DLD1 (cell line): ENCODE measurements around the gene PDRG1.
"Not testable (repeated sequence)": the region's sequence is repeated elsewhere in the genome, so short reads cannot be mapped to it uniquely, and the experiment has no call there.

Experiments used
- in situ Hi-C: cut with HindIII; loops from 2 replicates; pipeline ENCODE4 v1.10.0; 2017; ENCODE audit warnings: low sequenced_read_pairs

Gene PDRG1

DNA sequence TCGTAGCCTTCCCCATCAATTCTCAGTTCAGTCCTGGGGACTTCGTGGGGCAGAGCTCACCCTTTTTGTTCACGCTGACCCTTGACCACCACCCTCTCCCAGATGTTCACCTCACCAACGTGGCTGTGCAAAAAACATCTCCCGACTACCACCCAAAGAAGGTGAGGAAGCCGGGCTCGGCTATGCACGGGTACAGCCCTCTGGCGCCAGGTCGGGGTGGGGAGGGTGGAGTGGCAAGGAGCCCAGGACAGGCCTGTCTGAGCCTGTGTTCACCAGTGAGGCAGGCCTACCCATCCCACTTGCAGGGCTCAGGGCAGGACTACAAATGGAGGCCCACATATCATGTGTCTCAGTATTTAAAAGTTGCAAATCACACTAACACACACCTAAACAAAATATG is 18.1 kb downstream of the PDRG1 start:
- in situ Hi-C loops, result no loop called here

DNA sequence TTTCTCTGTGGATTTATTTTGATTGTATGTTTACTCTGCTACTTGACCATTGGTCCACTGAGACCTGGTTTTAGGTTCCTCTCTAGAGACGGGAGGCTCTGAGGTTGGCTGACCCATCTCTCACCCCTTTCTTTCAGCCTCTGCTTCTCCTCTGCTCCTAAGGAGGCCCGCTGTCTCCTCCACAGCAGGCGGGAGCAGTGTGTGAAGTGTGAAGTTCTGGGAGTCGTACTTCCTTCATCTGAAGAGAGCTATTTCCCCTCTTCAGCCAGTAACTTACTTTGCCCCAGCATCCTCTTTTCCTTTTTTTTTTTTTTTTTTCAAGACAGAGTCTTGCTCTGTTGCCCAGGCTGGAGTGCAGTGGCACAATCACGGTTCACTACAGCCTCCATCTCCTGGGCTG is 21.1 kb downstream of the PDRG1 start:
- in situ Hi-C loops, result no loop called here

DNA sequence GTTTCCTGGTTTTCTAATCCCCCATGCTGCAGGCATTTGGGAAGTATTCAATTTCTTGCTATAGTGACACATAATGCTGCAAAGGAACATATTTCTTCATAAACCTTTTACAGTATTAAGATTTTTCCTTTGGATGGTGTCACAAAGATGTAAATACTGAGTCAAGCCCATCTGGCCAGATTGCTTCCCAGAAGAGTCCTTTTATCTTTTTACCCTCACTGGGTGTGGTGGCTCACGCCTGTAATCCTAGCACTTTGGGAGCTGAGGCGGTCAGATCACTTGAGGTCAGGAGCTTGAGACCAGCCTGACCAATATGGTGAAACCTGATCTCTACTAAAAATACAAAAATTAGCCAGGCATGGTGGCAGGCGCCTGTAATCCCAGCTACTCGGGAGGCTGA is 22.2 kb downstream of the PDRG1 start:
- in situ Hi-C loops, result not testable (repeated sequence)

DNA sequence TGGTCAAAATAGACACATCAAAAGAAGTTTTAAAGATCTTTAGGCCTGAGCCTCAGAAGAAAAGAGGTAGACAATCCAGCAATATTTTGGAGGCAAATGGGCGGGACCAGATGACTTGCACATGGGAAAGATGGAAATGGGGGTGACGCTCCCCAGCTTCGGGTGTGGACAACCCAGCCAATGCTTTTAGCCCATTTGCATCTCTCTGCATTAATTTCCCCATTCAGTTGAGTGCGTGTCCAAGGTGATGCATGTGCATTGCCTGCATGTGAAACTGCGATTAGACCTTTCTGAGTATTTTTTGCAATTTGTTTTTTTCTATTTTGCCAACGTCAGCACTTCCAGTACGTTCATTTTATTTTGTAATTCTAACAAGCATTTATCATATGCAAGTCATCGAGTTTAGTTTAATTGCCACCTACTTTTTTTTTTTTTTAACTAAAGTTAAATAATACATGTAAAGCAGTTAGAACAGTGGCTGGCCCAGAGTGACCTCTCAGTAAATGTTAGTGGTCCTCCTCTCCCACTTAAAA is 24.2 kb downstream of the PDRG1 start:
- in situ Hi-C loops, result no loop called here

DNA sequence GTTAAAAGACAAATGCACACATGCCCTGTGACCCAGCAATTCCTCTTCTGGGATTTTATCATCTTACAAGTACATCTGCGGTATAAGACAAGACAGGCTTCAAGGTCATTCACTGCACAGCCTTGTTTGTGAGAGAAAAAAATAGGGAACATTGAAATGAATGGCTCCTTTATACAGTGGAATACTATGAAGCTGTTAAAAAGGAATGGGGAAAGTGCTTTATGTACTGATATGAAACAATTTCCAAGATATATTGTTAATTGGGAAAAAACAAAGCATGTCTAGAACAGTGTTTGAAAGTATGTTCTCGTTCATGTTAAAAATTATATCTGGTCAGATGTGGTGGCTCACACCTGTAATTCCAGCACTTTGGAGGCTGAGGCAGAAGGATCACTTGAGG is 25.4 kb downstream of the PDRG1 start:
- in situ Hi-C loops, result no loop called here

GRCh38 chr20:31925631-31926030 is 26.2 kb downstream of the PDRG1 start:
- in situ Hi-C loops, result no loop called here

GRCh38 chr20:31924561-31924960 is 27.3 kb downstream of the PDRG1 start:
- in situ Hi-C loops, result no loop called here

GRCh38 chr20:31923388-31924331 is 28.2 kb downstream of the PDRG1 start:
- in situ Hi-C loops, result no loop called here

DNA sequence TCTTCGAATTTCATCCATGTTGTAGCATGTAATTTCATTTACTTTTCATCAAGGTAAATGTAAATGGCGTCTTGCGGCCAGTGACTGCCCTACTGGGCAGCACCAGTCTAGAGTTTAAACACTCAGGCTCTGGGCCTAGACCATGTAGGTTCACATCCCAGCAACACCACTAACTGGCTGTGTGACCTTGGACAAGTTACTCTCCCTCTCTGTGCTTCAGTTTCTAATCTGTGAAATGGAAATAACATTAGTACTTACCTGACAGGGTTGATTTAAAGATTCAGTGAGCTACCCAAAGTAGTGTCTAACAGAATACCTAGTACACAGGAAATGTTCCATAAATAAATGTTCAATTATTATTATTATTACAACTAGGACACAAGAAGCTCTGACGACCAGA is 29.3 kb downstream of the PDRG1 start:
- in situ Hi-C loops, result no loop called here

DNA sequence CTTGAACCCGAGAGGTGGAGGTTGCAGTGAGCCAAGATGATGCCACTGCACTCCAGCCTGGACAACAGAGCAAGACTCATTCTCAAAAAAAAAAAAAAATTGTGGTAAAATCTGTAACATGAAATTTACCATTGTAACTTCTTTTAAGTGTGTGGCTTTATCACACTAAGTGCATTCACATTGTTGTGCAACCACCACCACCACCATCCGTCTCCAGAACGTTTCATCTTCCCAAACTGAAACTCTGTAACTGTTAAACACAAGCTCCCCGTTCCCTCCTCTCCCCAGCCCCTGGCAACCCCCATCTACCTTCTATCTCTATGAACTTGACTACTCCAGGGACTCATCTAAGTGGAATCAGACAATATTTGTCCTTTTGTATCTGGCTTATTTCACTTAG is 29.7 kb downstream of the PDRG1 start:
- in situ Hi-C loops, result no loop called here

GRCh38 chr20:31921480-31921879 is 30.4 kb downstream of the PDRG1 start:
- in situ Hi-C loops, result not testable (repeated sequence)

- in situ Hi-C loops, result no loop called here
These were observed 31.5 kb downstream of the PDRG1 start for GRCh38 chr20:31920275-31920855.

DNA sequence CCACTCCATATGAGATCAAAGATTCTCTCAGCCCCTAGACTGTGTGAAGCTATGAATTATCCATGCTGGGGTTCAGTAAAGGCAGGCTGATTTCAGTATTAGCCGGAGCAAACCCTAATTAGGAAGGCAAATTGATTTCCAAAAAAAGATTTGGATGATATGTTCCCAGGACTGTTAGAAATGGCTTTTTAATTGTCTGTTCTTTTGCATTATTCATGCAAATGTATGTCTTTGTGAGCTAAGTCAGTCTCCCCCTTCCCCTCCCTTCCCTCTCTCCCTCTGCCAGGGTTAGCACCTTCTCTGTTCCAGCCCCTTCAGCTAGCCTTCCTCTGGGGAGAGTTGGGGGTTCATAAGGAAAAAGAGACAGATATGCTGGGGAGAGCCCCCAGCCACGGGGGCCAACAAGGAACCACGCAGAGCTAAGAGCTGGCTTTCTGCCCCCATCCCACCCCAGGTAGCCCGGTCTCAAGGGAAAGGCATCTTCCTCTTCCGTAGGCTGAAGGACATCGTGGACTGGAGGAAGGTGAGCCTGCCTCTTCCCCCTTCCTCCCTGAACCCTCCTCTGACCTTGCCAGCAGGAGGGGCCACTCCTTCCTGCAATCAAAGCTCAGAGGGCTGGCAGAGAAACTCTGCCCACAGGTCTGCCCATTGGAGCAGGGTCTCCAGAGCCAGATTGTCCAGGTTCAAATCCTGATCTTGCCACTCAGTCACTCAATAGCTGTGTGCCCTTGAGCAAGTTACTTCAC is 32.3 kb downstream of the PDRG1 start:
- in situ Hi-C loops, result no loop called here

DNA sequence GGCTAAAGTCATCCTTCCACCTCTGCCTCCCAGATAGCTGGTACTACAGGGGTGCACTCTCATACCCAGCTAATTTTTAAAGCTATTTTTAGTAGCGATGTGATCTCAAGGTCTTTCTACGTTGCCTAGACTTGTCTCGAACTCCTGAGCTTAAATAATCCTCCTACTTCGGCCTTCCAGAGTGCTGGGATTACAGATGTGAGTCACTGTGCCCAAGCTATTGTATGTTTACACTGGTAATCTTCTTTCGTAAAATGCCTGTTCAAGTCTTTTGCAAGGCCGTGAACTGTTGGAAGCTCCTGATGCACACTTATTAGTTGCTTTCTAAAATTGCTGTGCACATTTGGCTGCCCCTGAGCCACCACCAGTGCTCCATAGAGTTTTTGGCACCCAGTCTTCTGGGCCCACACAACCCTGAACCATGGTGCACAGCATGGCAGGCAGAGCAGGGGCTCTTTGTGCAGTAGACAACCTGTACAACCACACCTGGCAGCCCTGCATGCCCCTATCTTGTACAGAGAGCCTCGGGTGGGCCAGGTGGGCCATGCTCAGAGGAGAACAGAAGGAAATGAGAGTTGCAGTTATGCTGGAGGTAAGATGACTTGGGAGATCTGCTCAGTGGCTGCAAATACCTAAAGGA is 33.3 kb downstream of the PDRG1 start:
- in situ Hi-C loops, result no loop called here

DNA sequence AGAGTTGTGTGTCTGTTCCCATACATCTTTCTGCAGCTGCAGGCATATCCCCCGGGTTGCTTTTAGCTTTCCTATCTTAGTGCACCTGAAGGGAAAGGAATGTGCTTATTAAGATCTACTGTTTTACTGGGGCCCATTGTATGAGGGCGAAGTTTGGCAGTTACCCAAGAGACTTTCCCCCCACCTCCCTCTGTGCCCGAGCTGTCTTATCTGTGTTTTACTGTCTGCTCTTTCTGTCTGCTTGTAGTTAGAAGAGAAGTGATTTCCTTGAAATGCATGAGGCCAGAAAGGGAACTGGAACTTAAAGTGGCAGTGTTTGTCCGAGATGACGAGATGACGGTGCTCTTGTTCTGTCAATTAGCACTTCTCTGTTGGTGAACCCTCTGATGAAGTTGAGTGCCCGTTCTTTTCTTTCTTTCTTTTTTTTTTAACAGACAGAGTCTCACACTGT is 33.9 kb downstream of the PDRG1 start:
- in situ Hi-C loops, result not testable (repeated sequence)

DNA sequence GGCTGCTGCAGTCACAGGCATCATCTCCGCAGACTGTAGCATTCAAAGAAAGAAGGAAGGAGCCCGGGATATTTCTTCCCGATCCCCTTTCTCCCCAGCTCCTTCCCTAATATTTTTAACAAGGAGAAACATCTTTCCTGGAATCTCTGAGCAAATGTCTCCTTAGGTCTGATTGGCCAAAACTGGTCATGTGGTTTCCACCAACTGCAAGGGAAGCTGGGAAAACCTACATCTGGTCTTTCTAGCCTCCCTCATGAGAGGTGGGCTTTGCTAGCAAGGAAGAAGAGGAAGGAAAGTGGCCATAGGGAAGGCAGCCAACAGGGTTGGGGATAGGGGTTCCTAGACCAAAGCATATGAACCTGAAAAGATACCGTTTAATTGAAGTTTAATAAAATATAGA is 35.1 kb downstream of the PDRG1 start:
- in situ Hi-C loops, result no loop called here

DNA sequence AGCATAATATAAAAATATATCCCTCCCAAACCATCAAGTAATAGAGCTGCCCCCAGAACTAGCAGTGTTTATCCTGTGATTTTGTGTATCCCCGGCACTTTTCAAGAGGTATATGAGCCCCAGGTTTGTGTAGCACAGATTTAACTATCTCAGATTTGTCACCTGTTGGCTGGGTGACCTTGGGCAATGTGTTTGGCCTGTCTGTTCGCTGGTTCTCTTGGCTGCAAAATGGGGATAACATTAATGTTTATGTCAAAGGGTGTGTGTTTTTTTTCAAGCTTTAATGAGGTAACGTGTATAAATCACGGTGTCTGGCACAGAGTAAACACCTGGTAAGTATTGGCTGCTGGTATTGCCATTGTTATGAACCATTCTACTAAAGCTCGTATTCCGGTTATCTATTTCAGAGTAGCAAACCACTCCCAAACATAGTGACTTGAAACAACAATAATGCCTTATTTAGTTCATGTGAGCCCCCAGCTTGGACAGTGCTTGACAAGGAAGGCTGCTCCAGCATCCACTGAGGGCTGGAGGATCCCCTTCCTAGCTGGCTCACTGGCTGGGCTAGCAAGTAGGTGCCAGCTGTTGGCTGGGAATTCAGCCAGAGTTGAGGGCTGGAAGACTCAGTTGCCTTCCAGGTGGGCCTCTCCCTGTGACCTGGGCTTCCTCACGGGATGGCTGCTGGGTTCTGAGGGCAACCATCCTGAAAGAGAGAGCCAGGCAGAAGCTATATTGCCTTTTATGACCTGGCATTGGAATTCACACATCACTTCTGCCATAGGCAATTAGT is 36.2 kb downstream of the PDRG1 start:
- in situ Hi-C loops, result no loop called here

DNA sequence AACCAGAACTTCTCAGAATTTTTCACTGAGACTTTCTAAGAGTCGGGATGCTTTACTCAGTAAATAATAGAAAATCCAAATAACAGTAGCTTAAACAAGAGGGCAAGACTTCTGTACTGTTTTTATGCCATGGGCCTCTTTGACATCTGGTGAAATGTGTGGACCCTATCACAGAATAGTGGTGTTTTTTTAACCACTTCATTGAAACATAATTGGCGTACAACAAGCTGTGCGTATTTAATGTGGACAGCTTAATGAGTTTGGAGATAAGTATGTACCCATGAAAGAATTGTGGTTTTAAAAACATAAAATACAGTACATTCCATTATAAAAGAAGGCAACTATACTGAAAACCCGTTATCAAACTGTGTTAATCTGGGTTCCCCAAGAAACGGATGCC is 37.7 kb downstream of the PDRG1 start:
- in situ Hi-C loops, result no loop called here

- in situ Hi-C loops, result no loop called here
These were observed 38.3 kb downstream of the PDRG1 start for GRCh38 chr20:31913431-31914157.
